T-helper 9 cell (primary cell): ENCODE results near the gene COQ5.

Experiments
- DNase-seq: peaks from one replicate; pipeline ENCODE4 v3.0.0-alpha.2; 2020

Gene COQ5

GRCh38 chr12:120481022-120481767, 47.8 kb downstream of the COQ5 start:
- DNase-seq = no peak

- DNase-seq = no peak
These were observed 48.7 kb downstream of the COQ5 start for GRCh38 chr12:120480211-120480610.

- DNase-seq = no peak
These were observed 49.5 kb downstream of the COQ5 start for GRCh38 chr12:120479458-120479857.

GRCh38 chr12:120475643-120476042, 53.3 kb downstream of the COQ5 start:
- no peak for DNase-seq

- no peak for DNase-seq
These were observed 54.4 kb downstream of the COQ5 start for GRCh38 chr12:120474616-120474960.

GRCh38 chr12:120473807-120474615, 54.9 kb downstream of the COQ5 start:
- no peak for DNase-seq

GRCh38 chr12:120472521-120472920, 56.4 kb downstream of the COQ5 start:
- no peak for DNase-seq

- DNase-seq = no peak
These were observed 58.7 kb downstream of the COQ5 start for GRCh38 chr12:120470150-120470784.

GRCh38 chr12:120469450-120470149, 59.4 kb downstream of the COQ5 start, which contains the start of gene SRSF9:
SRSF9 (minus strand) TSS chr12:120469748; CDS start chr12:120469609, 139 bp downstream.
- DNase-seq = peak; percentile 97

GRCh38 chr12:120468821-120469449, 60.0 kb downstream of the COQ5 start:
- peak; percentile 46 for DNase-seq

GRCh38 chr12:120468325-120468820, 60.6 kb downstream of the COQ5 start:
- DNase-seq = no peak

- DNase-seq = no peak
These were observed 61.5 kb downstream of the COQ5 start for GRCh38 chr12:120467439-120467838.

- peak; percentile 16 for DNase-seq
These were observed 62.2 kb downstream of the COQ5 start for GRCh38 chr12:120466560-120467315.

GRCh38 chr12:120465756-120466155, 63.2 kb downstream of the COQ5 start:
- no peak for DNase-seq

GRCh38 chr12:120463712-120464111, 65.2 kb downstream of the COQ5 start:
- DNase-seq = no peak

- DNase-seq = no peak
These were observed 66.8 kb downstream of the COQ5 start for GRCh38 chr12:120462099-120462640.

GRCh38 chr12:120460157-120460556, 68.8 kb downstream of the COQ5 start:
- no peak for DNase-seq

GRCh38 chr12:120457133-120457532, 71.8 kb downstream of the COQ5 start:
- no peak for DNase-seq

GRCh38 chr12:120455302-120455701, 73.7 kb downstream of the COQ5 start:
- DNase-seq = no peak

- no peak for DNase-seq
These were observed 75.0 kb downstream of the COQ5 start for GRCh38 chr12:120453977-120454376.
